ENCODE measurements around the gene ZAR1. TPM values are rescaled to one million over a fixed set of nuclear protein-coding genes. Genes with fewer than 3 reads are reported as not detected.
"Not testable (repeated sequence)": the region's sequence is repeated elsewhere in the genome, so short reads cannot be mapped to it uniquely, and the experiment has no call there.

ZAR1 gene, protein sequence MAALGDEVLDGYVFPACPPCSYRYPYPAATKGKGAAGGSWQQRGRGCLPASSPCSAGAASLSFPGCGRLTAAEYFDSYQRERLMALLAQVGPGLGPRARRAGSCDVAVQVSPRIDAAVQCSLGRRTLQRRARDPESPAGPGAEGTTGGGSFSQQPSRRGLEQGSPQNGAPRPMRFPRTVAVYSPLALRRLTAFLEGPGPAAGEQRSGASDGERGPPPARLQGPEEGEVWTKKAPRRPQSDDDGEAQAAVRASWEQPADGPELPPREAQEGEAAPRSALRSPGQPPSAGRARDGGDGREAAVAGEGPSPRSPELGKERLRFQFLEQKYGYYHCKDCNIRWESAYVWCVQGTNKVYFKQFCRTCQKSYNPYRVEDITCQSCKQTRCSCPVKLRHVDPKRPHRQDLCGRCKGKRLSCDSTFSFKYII
- polyA plus RNA-seq (ENCODE audit: insufficient read length), result not detected

DNA sequence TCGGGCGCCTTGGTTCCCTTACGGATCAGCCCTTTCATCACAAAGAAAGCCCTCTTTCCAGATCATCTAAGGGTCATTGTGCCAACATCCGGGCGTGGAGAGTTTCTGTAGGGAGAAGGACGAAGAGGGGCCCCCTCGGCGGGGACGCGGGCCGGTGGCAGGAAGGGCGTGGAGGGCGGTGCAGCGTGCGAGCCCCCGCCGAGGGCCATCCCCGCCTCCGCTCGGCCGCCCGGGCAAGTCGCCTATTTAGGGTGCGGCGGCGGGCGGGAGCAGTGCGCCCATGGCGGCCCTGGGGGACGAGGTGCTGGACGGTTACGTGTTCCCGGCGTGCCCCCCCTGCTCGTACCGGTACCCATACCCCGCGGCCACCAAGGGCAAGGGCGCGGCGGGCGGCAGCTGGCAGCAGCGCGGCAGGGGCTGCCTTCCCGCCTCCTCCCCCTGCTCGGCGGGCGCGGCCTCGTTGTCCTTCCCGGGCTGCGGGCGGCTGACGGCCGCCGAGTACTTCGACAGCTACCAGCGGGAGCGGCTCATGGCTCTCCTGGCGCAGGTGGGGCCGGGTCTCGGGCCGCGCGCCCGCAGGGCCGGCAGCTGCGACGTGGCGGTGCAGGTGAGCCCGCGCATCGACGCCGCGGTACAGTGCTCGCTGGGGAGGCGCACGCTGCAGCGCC is at the start of gene ZAR1:
ZAR1 (plus strand) TSS at position 241 of the 668 bp plus-strand sequence; CDS start at position 281, 40 bp downstream.
- no peak for DNase-seq

DNA sequence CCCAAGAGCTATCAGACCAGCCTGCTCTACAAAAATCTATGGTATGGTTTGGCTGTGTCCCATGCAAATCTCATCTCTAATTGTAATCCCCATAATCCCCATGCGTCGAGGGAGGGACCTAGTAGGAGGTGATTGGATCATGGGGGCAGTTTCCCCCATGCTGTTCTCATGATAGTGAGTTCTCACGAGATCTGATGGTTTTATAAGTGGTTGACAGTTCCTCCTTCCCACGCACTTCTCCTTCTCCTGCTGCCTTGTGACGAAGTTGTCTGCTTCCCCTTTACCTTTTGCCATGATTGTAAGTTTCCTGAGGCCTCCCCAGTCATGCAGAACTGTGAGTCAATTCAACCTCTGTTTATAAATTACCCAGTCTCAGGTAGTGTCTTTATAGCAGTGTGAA is 49.1 kb upstream of the ZAR1 start:
- not testable (repeated sequence) for DNase-seq

DNA sequence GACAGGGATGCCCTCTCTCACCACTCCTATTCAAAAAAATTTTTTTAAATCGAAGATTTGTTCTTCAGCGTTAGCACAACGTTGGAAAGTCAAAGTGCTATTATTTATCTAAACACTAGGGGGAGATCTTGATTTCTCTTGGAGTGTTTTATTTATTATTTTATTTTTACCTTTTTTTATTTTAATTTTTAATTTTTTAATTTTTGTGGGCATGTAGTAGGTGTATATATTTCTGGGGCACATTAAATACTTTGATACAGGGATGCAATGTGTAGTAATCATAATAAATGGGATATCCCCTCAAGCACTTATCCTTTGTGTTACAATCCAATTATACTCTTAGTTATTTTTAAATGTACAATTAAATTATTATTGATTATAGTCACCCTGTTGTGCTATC is 44.3 kb upstream of the ZAR1 start:
- DNase-seq, result no peak

DNA sequence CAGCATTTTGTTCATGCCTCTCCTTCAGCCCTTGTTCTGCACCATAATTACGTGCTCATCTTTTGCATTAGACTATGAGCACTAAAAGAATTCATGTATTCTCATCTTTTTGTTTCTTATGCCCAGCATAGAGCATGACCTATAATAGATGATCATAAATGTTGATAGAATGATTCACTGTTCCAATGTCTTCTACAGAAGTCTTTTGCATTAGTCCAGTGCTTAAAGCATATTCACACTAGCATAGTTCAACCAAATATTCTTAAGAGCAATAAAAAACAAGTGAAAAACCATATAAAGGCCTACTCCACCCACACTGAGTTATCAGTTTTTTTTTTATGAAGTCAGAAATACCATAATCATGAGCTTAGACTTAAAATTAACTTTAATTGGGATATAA is 43.4 kb upstream of the ZAR1 start:
- no peak for DNase-seq

DNA sequence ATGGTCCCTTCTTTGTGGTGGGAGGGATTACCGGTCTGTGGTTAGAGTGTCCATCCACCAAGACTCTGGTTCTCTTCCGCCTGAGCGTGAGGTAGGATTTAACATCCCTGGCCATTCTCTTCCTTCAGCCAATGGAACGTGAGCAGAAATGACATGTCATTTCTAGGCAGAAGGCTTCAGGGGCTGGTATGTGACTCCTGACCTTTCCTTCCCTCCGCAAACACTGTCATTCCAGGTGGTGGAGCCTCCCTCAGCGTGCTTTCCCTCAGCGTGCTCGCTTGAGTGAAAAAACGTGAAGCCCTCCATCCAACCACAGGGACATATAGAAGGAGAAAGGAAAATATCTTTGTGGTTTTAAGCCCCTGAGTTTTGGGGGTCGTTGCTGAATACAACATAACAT is 40.9 kb upstream of the ZAR1 start:
- no peak for DNase-seq

DNA sequence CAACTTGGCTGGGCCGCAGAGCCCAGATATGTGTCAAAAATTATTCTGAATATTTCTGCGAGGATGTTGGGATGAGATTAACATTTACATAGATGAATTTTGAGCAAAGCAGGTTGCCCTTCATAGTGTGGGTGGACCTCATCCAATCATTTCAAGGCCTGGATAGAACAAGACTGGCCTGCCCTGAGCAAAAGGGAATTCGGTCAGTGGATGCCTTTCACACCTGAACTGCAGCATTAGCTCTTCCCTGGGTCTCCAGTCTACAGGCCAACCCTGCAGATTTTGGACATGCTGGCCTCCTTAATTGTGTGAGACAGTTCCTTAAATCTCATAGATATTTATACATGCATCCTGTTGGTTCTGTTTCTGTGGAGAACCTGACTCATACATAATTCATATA is 39.3 kb upstream of the ZAR1 start:
- DNase-seq, result no peak

DNA sequence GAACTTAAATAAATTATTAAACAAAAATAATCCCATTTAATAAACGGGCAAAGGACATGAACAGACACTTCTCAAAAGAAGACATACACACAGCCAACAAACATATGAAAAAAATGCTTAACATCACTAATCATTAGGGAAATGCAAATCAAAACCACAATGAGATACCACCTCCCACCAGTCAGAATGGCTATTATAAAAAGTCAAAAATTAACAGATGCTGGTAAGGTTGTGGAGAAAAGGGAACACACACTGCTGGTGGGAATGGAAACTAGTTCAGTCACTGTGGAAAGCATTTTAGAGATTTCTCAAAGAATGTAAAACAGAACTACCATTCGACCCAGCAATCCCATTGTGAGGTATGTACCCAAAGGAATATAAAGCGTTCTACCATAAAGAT is 38.4 kb upstream of the ZAR1 start:
- DNase-seq, result not testable (repeated sequence)

DNA sequence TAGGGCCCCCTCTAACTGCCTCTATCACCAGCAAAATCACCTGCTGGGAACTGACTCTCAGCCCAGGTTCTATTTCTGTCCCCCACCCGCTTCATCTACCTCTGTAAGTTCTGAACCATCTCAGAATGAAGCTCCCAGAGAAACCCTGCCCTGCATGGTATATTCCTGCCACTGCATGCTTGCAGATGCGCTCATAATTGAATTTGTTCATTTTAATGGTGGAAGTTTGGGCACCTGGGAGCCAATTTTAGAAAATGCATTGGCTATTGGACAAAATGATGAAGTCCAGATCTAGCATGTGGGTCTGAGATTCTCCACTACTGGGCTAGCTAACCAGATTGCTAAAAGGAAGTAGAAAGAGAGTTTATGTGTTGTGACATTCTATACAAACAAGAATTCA is 35.5 kb upstream of the ZAR1 start:
- no peak for DNase-seq

DNA sequence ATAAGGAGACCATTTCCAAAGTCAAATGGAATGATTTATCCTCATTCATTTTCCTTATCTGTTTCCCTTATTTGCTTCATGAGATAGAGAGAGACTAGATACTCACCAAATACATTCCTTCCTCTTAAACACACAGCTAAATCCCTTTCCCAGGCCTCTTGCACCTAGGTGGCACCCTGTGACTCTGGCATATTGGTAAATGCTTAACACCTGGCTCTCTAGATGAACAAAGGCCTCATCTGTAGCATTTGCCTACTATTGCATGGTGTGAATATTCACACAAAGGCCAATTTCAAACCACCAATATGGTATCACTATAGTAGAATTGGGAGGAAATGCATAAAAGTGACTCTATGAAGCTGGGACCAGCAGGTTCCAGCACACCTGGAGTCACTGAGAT is 29.1 kb upstream of the ZAR1 start:
- DNase-seq, result no peak

DNA sequence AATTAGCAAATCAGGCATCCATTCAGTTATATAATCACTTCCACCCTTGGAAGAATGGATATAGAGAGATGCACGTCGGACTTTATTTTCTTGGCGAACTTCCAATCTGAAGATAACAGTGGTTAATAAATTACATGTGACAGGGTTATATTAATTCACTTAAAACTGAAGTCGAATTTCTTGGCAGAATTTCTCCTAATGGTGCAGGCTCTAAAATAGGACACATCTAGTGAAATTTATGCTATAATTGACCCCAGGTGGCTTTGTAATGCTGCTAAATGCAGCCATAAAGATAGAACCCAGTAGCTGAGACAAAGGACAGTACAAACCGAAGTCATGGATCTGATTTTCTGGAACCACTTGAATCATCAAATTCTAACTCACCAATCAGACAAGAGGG is 27.7 kb upstream of the ZAR1 start:
- no peak for DNase-seq

DNA sequence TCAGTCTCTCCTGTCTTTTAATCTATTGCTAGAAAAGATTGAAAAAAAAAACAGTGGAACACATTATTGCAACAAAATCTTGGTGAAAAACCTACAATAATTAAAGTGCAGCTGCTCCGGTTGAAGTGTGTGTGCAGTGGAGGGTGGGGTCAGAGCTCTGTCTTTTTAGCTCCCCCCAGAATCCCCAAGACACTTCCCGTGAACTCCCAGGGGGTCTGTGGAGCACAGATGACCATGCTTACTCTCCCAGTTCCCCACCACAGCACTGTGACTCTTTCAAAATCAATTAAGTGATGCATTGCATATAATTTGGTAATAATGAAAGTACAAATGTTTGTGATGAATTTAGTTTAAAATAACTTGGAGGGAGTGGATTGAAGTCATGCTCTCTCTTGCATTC is 22.6 kb upstream of the ZAR1 start:
- DNase-seq, result no peak

DNA sequence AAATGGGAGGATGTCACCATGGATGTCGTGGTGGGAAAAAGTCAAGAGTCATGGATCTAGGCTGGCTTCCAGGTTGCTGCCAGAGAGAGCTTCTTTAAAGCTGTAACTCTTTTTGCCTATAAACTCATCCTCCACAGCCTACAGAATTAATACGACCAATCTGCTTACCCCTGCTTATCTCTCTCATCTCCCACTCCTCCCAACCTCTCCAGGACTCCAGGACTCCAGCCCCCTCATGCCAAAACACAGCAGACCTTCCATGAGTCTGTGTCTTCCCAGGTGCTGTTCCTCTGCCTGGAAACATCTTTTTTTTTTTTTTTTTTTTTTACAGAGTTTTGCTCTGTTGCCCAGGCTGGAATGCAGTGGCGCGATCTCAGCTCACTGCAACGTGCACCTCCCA is 22.2 kb upstream of the ZAR1 start:
- no peak for DNase-seq

DNA sequence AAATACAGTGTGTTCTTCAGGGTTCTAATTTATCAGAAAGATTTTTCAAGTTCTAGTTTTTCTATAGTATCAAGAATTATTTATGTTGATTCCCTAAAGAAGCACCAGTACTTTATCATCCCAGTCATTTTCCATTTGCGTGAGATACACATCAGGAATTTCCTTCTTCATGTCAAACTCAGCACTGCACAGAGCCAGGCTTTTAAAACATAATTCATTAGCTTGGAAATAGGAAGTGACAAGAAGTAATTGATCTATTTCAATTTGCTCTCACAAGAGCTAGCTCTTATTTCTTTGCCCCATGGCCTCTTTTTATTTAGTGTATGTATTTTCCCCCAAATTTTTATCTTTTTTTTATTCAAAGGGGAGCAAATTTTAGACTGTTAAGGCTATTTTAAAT is 19.9 kb upstream of the ZAR1 start:
- DNase-seq, result no peak

DNA sequence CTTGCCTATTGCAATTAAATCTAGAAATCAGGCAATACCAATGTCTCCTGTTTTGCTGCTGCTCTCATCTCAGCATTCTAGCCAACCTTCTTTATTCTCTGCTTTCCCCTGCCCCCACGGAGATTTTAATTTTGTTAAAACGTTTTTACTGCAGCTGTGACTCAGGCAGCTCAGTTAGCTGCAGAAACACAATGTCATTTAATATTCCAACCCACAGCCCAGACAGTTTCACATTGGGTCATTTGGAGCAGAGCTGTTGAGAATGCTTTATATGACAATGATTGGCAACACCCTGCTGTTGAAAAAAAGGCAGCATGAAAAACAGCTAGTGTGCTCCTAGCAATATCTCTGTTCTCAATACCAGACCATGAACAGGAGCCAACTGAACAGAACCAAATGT is 19.5 kb upstream of the ZAR1 start:
- DNase-seq, result no peak

DNA sequence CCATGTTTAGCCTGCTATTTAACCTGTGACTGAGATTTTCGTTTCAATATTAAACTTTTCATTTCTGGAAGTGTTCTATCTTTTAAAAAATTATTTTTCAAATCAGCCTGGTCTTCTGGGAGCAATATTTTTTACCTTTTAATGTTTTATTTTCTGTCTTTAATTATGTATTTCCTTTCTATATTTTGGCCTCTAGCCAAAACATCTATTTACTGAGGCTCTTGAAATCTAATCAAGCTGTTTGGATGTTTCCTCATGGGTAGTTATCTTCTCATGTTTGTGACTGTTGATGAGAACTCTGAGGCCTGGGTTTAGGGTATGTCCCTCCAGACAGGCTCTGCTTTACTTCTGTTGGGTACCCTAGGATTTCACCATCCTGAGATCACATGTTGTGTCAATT is 17.3 kb upstream of the ZAR1 start:
- no peak for DNase-seq

DNA sequence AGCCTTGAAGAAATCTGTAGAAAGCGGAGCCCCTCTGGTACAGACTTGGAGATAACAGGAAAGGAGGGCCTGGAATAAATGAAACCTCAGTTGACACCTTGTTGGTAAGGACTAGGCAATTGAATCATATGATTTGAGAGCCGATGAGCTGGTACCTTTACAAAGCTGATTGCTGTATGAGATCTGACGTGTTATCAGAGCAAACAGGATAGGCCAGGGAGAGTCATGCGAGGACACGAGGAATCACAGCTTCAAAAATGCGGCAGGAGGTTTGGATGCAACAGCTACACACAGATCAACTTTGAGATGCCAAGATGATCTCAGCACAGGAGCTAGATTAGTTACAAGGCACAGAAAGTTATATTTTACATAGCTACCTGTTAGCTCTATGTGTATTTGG is 14.3 kb upstream of the ZAR1 start:
- DNase-seq, result no peak

DNA sequence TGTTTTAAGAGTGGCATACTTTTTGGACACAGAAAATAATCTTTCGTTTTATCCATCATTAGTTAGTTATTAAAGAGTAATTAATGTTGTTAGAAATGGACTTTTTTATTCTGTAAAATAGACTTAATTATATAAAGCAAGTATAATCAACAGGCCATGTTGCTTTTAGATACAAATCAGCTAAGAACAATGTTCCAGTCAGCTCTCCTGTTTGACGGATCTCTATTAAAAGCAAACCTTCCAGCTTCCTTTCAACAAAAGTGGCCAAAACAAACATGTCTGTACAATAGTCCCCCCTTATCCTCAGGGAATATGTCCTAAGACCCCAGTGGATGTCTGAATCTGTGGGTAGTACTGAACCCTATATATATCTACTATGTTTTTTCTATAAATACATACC is 11.8 kb upstream of the ZAR1 start:
- DNase-seq, result no peak

DNA sequence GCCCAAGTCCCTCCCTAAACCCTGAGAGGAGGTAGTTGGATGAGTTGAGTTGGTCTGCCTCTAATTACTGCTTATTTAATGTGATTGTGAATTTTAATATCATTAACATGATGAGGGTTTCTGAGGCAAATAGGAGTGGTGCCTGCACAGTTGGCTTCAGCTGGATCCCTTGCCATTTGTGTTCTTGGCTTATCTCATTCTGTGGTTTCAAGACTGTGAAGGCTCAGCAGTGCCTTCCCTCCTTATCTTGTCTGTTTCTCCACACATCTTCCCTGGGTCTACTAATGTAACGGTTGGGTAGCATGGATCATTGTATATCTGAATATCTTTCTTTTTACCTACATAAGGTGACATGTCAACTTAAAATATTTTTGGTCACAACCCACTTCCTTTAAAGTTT is 8.5 kb upstream of the ZAR1 start:
- no peak for DNase-seq

DNA sequence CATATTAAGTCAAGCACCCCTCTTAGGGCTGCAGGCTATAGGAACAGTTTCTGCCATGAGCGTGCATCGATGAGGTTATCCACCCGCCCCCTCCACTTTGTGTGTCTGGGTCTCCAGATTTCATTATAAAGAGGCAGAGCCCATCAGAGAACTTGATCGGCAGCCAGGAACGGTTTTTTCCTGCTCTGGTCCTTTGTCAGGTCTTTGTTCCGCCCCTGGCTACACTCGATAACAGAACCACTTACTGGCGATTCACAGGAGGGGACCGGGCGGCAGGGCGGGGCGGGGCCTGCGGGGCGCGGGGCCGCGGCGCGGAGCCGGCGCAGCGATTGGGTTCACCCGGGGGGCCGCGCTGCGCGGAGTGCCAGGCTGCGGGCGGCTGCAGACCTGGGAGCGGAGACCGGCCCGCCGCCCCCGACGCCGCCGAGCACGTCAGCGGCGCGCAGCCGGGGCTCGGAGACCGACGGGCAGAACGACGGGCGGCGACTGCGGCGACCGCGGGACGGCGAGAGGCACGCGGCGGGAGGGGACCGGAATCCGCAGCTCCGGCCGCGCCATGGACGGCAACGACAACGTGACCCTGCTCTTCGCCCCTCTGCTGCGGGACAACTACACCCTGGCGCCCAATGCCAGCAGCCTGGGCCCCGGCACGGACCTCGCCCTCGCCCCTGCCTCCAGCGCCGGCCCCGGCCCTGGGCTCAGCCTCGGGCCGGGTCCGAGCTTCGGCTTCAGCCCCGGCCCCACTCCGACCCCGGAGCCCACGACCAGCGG is 6.9 kb upstream of the ZAR1 start, which contains the start of gene SLC10A4:
SLC10A4 (plus strand) TSS at position 338 of the 771 bp plus-strand sequence; CDS start at position 557, 219 bp downstream.
- no peak for DNase-seq

DNA sequence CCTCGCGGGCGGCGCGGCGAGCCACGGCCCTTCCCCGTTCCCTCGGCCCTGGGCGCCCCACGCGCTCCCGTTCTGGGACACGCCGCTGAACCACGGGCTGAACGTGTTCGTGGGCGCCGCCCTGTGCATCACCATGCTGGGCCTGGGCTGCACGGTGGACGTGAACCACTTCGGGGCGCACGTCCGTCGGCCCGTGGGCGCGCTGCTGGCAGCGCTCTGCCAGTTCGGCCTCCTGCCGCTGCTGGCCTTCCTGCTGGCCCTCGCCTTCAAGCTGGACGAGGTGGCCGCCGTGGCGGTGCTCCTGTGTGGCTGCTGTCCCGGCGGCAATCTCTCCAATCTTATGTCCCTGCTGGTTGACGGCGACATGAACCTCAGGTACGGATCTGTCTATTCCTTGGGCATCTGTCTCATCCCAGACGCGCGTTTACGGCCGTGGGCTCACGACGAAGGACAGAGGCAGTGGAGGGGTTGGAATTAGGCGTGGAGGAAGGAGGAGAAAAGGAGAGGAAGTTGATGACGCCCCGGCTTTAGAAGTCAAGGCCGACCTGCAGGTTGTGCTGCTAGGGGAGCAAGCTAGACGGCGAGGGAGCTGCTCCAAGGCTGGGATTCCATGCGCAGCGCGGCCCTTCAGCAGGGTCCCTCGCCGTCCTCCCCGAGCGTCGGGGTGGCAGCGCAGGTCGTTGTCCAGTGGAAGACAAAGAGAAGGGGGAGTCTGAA is 6.1 kb upstream of the ZAR1 start:
- DNase-seq, result no peak

DNA sequence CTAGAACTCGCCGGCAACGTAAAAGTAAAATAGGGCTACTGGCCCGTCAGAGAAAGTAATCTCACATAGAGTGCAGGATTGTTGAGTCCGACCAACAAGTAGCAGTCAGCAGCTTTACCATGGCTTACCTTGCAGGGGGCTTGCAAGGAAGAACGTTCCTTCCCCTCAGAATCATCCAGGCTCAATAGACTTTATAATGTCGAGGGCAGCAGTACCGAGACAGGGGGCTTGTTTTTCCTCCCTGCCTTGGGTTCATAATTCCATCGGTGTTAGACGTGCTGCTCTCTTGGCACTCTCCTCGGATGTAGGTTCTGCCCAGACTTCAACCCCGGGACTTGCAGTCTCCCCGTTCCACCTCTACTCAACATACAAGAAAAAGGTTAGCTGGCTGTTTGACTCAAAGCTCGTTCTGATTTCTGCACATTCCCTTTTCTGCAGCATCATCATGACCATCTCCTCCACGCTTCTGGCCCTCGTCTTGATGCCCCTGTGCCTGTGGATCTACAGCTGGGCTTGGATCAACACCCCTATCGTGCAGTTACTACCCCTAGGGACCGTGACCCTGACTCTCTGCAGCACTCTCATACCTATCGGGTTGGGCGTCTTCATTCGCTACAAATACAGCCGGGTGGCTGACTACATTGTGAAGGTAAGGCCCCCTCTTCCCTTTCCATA is 5.4 kb upstream of the ZAR1 start:
- DNase-seq, result no peak

DNA sequence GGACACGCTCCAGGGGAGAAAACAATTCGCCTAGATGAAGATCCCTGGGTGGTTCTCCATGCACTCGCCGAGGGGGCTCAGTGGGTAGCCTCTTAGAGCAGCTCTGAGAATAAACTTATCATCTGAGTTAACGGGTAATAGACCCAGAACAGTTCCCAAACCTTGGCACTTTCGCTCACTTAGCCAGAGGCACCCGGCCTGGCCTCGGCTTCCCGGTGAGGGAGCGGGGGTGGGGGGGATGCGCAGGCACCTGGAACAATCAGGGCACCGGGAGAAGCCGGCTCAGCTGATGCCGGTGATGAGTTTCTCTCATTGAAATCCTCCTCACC is 405 bp upstream of the ZAR1 start:
- DNase-seq, result no peak

Data from hindlimb muscle (tissue), 1 donor.